HG03575 (cell line): ENCODE results near the gene NUDT7.

Experiments used
- ATAC-seq: cut with Tn5 transposase; IDR thresholded peaks from one replicate; pipeline ENCODE4 v1.9.1; 2021; ENCODE audit not compliant: unreplicated experiment, insufficient number of reproducible peaks, low FRiP score; ENCODE audit errors: extremely low read depth

Gene NUDT7

GRCh38 chr16:77721752-77722308, 484 bp upstream of the NUDT7 start:
- ATAC-seq = peak; percentile 7

GRCh38 chr16:77723108-77723514, 797 bp downstream of the NUDT7 start:
- ATAC-seq = peak; percentile 5

DNA sequence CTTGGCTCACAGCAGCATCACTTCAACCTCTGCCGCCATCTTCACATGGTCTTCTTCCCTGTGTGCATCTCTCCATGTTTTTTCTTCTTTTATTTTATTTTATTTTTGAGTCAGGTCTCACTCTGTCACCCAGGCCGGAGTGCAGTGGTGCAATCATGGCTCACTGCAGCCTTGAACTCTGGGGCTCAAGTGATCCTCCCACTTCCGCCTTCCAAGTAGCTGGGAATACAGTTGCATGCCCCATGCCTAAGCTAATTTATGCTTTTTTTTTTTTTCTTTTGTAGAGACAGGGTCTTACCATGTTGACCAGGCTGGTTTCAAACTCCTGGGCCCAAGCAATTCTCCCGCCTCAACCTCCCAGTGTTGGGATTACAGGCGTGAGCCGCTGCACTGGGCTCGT, 1.9 kb downstream of the NUDT7 start:
- ATAC-seq = no peak

- ATAC-seq = no peak
These were observed 7.6 kb downstream of the NUDT7 start for GRCh38 chr16:77729951-77730350.

DNA sequence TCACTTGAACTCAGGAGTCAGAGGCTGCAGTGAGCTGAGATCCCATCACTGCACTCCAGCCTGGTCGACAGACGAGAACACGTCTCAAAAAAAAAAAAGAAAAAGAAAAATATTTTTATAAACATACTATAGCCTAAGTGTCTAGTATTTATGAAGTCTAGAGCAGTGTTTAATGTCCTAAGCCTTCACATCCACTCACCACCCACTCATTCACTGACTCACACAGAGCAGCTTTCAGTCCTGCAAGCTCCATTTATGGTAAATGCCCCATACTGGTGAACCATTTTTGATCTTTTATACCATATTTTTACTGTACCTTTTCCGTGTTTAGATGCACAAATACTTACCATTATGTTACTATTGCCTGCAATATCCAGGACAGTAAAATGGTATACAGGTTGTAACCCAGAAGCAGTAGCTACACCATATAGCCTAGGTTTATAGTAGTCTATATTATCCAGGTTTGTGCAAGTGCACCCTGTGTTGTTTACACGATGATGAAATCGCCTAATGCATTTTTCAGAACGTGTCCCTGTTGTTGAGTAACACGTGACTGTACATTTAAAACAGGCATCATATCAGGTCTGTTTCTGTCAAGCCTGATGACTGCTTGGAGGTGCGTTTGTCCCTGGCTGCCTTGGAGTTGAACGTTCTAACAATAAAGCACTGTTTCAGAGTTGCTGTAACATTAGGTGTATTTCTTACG, 10.1 kb downstream of the NUDT7 start:
- no peak for ATAC-seq

GRCh38 chr16:77736879-77737278, 14.6 kb downstream of the NUDT7 start:
- no peak for ATAC-seq

DNA sequence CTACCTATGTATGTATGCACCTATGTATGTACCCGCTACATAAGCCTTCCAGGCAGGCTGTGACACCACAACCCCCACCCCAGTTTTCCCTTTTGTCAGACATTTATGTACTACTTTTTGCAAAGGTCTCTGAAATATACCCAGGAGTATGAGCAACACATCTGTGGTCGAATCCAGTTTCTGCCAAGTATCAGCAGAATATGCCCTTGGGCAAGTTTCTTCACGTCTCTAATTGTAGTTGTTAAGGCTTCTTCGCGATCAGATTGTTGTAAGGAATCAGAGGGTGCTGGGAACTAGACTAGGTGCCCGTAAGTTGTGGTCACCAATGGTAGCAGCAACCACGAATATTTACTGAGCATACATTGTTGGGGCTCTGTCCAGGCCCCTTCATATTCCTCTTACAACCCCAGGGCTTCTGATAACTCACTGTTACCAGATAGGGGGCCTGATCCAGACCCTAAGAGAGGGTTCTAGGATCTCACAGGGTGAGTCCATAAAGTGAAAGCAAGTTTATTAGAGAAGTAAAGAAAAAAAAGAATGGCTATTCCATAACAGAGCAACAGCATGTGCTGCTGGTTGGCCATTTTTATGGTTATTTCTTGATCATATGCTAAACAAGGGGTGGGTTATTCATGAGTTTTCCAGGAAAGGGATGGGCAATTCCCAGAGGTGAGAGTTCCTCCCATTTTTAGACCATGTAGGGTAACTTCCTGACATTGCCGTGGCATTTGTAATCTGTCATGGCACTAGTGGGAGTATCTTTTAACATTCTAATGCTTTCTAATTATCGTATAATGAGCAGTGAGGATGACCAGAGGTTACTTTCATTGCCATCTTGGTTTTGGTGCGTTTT, 16.6 kb downstream of the NUDT7 start:
- ATAC-seq = no peak

DNA sequence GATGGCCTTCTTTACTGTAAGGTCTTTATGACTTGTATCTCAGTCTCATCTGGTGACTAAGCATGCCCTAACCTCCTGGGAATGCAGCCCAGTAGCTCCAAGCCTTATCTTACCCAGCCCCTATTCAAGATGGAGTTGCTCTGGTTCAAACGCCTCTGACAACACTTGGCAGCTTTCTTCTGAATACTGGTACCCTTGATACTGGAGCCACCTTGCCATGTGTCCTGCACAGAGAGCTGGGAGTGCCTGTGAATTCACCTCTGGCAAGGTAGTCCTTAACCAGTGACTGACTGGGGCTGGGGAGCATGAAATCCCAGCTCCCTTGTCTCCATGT, 17.2 kb downstream of the NUDT7 start:
- no peak for ATAC-seq

- no peak for ATAC-seq
These were observed 21.8 kb downstream of the NUDT7 start for GRCh38 chr16:77744141-77744540.

DNA sequence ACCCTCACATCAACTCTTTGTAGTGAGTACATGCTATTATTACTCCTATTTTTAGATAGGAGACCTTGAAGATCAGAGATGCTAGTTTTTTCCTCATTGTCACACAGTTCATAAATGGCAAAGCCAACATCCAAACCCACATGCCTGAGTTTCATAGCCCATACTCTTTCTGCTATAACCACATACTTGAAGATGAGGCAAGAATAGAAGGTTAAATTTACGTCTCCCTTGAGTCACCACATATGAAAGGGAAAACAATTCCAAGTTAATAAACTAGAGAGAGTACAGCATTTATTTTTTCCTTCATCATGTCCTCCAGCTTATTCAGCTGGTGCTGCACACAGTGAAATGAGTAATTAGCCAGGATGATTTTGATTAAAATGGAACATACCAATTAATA, 23.7 kb downstream of the NUDT7 start:
- ATAC-seq = no peak

GRCh38 chr16:77748421-77749005, 26.2 kb downstream of the NUDT7 start:
- ATAC-seq = no peak

DNA sequence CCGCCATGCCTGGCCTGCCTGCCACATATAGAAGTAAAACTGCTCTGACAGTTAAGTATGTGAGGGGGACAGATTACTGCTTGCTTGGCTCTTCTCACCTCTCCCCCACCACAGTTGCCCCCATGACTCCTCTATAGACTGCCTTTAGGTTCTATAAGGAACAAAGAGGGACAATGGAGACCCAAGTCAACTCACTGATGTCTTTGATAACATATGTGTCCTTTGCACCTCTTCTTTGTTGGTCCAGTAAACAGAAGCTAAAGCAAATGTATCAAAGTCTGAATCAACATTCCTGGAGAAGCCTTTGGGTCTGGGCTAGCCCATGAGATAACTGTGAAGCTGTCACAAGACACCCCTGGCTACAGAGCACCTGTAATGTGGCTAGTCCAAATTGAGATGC, 27.1 kb downstream of the NUDT7 start:
- no peak for ATAC-seq

DNA sequence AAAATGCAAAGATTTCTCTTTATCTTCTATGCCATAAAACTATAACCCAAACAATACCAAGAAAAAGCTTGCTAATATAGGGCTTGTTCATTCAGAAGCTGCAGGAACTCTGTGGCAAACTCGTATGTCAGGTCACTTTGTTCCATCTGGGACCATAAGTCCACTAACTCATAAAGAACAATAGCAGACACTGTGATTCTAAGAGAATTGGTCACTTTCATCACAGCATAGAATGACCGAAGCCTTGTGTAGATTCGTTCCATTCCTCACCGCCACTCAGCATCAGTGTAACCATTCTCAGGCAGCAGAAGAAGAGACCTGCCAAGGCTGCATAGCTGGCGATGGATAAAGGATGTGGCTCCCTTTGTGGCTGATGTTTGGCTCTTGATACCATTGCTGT, 35.7 kb downstream of the NUDT7 start:
- no peak for ATAC-seq

GRCh38 chr16:77758508-77758907, 36.2 kb downstream of the NUDT7 start:
- ATAC-seq = no peak

- no peak for ATAC-seq
These were observed 36.9 kb downstream of the NUDT7 start for GRCh38 chr16:77759201-77759600.

DNA sequence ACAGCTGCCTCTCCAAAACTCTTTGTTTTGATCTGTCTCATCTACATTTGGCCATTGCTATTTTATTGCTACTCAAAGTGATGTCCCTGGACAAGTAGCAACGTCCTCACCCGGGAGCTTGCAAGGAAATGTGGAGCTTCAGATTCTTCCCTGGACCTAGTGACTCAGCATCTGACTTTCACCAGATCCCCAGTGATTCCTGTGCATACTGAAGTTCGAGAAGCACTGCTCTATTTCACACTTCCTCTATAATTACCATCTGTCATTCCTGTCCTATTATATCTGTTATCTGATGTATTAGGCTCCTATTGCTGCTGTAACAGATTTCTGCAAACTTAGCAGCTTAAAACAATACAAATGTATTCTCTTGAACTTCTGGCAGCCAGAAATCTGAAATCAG, 37.5 kb downstream of the NUDT7 start:
- ATAC-seq = no peak

DNA sequence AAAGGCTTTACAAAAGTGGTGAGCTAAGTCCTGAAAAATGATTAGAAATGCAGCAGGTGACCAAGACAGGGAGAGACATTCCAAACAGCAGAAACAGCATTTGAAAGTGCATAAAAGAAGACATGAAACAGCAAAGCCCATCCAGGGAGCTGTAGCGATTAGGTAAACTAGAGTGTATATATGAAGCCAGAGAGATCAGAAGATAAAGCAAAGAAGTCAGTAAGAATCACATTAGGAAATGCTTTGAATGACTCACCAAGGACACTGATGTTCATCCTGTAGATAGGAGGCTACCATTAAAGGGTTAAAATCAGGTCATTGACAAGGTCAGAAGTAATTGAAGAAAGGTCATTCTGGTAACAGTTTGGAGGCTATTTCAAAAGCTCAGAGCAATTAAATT, 38.5 kb downstream of the NUDT7 start:
- ATAC-seq = no peak

GRCh38 chr16:77761204-77761603, 38.9 kb downstream of the NUDT7 start:
- no peak for ATAC-seq

DNA sequence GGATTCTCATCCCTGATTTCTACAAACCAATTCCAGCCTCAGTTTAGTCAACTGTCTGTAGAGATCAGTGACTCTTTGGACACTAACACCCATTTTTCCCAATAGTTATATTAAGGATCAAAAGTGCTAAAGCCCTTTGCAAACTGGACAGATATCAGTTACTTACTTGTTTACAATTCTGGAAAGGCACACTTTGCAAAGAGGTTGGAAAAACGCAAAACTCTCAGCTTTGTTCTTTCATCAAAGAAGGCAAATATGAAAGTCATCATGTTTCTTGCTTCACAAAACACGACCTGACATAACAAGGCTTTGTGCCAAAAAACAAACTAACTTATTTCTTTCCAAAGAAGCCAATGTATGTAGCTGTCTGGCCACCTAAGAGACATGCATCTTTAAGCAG, 39.9 kb downstream of the NUDT7 start:
- ATAC-seq = no peak

GRCh38 chr16:77763994-77764393, 41.7 kb downstream of the NUDT7 start:
- ATAC-seq = no peak
